ENCODE data around the gene HAND2.

Gene HAND2

GRCh38 chr4:173535957-173536356 is 5.9 kb upstream of the HAND2 start:
- no peak for DNase-seq

- no peak for DNase-seq
Measured at GRCh38 chr4:173535165-173535902, 5.3 kb upstream of the HAND2 start.

- DNase-seq, result no peak
Measured at GRCh38 chr4:173534434-173534833, 4.4 kb upstream of the HAND2 start.

GRCh38 chr4:173532725-173533511 is 2.9 kb upstream of the HAND2 start:
- DNase-seq, result no peak

GRCh38 chr4:173531086-173531965 is 1.3 kb upstream of the HAND2 start:
- DNase-seq, result no peak

- no peak for DNase-seq
Measured at GRCh38 chr4:173530326-173531085, 477 bp upstream of the HAND2 start.

GRCh38 chr4:173528378-173529321 is 1.4 kb downstream of the HAND2 start:
- peak; percentile 15 for DNase-seq

GRCh38 chr4:173527103-173527891 is 2.7 kb downstream of the HAND2 start:
- DNase-seq, result no peak

DNA sequence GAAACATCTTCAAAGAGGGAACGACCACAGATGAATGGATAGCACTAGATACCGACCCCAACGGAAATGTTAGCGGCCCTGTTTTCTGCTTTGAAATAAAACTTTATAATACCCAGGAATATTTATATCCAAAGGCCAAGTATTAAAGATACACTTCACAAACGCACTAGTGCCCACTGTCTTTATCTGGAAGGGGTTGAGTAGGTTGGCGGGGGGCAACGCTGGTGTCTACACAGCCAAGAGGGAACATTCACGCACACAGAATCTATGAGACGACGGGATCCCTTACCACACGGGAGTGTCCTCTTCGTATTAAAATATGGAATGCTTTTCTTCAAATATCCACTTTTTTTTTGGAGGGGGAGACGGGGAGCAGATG is 3.3 kb downstream of the HAND2 start:
- no peak for DNase-seq

DNA sequence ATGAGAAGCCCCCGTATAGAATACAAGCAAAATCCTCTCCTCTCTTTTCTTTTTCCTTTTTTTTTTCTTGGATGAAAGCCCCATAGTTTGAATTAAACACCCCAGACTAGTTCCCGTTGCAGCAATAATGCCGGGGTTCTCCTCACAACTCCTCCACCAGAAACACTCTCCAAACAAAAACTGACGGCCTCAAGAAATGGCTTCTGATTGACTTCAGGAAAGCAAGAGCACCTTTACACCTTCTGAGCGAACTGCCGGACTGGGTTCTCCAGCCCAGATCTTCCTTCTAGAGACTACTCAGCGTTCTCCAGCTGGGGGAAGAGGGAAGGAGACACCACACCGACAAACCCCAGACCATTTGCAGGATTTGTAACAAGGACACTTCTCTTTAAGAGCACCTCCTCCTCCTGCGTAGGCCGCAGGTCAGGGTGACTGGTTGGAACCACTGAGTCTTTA is 4.0 kb downstream of the HAND2 start:
- no peak for DNase-seq

- DNase-seq, result no peak
Measured at GRCh38 chr4:173525118-173526011, 4.7 kb downstream of the HAND2 start.

DNA sequence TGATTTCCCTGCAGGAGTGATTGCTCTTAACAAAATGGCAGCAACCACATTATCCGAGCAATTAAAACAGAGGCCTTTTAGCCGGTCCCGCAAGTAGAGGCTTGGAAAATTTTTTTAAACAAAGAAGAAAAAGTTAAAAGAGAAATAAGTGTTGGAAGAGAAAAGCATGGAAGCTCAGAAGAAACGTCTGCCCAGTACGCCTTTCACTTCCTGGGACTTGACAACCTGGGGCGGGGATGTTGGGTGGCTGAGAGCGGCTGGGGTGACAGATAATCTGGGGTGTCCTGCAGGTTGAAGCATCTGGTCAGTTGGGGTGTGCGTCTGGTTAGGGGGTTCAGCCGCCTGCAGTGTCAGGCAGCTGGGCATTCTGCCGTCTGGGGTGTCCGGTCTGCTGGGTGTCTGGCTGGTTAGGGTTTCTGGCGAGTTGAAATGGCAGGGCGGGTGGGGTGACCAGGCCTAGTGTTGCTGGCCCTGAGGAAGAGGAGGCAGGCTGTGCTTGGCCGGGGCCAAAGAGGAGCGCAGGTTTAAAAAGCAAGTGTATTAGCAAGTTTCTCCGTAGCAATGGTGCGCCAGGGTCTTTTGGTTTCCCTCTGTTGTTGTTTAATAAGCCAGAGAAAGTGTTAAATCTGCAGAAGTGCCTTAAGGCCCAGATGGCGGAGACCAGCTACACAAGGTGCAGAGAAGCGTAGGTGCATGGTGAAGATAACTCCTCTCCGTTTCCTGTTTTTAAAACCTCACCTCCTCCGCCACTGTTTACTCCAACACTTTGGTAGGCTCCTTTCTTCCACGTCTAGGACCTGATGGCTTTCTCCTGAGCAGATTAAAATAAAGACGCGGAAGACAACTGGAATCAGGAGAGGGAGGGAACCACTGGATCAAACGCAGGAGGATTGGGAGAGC is 5.6 kb downstream of the HAND2 start:
- DNase-seq, result no peak

DNA sequence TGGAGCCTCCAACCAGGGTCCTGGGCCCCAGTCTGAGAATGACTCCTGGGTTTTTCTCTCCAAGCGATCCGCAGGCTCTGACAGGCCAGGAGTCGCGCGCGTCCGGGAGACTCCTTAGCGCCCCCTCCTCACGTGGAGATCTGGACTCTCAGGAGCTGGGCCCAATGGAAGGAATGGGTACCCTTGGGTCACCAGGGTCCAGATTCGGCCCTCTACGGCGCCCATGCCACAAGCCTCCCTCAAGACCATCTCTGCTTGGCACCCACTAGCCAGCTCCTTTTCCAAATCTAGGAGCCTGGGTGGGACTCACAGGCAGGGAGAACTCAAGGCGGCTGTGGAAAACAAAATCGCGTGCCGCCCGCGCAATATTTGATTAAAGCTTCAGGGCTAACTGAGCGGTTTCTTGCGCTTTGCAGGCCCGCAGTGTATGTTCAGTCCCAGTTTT is 7.1 kb downstream of the HAND2 start:
- DNase-seq, result no peak

DNA sequence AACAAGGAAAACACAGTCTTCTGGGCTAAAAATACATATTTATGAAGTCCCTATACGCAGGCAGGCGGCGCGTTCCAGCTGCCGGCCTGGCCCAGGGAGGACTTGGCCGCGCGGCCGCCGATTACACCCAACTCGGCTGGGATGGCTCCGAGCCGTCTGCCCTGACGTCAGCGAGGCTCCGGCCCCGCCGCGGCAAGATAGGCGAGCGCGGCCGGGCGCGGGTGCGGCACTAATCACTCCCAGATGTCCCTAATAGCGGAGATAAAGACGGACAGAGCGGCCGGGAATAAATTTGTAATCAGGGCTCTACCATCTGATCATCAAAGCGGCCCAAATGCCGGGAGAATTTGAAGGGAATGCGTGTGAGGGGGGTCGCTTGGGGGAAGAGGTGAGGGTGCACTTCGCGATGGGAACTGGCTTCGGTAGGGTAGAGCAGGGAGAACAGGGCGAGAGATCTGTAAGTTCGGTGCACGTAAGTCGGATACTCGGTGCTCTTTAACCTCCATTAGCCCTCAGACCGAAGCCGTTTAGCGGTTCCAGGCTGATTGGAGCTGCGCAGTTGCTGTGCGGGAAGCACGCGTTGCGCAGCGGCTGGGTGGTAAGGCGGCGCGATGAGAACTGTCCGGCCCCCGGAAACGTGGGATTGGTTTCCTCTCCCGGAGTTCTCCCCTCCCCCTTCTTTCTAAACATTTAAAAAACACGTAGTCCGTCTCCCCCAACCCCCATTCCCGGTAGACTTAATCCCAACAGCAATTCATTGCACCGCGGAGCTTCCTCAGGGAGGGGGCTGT is 7.7 kb downstream of the HAND2 start:
- no peak for DNase-seq

- no peak for DNase-seq
Measured at GRCh38 chr4:173521467-173522159, 8.4 kb downstream of the HAND2 start.

DNA sequence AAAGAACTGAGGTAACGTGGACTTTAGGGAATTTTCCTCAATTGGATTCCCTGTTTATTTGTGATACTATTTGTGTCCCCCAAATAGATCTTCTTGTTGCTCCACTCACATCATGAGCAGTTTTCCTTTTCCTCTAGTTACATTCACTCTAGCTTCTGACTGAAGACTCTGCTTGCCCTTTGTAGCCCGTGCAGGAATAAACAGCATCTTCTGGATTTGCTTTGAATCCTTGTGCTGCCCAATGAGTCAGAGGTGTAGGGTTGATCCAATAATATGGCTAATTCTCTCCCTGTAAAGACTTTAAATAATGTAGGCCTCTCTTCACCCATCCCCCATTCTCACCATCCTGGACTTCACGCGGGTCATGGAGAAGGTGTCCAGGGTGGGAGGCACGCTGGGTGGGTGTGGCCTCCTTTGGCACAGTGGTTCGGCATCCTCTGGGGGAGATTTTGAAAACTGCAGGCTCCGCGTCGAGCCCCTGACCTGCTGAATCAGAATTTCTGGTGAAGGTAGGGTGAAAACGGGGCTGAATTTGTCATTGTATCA is 9.0 kb downstream of the HAND2 start:
- DNase-seq, result no peak

Data from NCI-H1417 treated with DMSO at 0.1 percent for 48 hours (cell line).